Left lung (tissue), 10 donors: ENCODE results near the gene ITGA5. TPM values are rescaled to one million over a fixed set of nuclear protein-coding genes. Genes with fewer than 3 reads are reported as not detected.

Source experiments
- ATAC-seq: fragments of 200-7000 bp; cut with Tn5 transposase; one replicate; pipeline ENCODE4 v1.9.1; 2020; ENCODE audit warnings: moderate library complexity
- DNase-seq, 4 donors: peaks; one replicate each; pipeline ENCODE4 v3.0.0-alpha.2; 2013 to 2020
- H3K27ac ChIP-seq, 2 donors: fragments of 200-600 bp; sonication (generic) in 1 of 2; one replicate each; pipeline versions ENCODE4 v1.5.0 to v1.8.0; 2020 to 2021
- H3K27me3 ChIP-seq, 2 donors: fragments of 200-600 bp; sonication (generic) in 1 of 2; one replicate each; pipeline versions ENCODE4 v1.5.0 to v1.8.0; 2020 to 2021
- H3K36me3 ChIP-seq, 2 donors: fragments of 200-600 bp; sonication (generic) in 1 of 2; one replicate each; pipeline versions ENCODE4 v1.5.0 to v1.8.0; 2020 to 2021
- H3K4me1 ChIP-seq, 2 donors: fragments of 200-600 bp; one replicate each; pipeline ENCODE4 v1.8.0; 2021
- H3K4me3 ChIP-seq, 2 donors: fragments of 200-600 bp; sonication (generic) in 1 of 2; one replicate each; pipeline versions ENCODE4 v1.5.0 to v1.8.0; 2020 to 2021; ENCODE audit warnings: mild to moderate bottlenecking in 1 of 2
- H3K9me3 ChIP-seq, 2 donors: fragments of 200-600 bp; sonication (generic) in 1 of 2; one replicate each; pipeline versions ENCODE4 v1.5.0 to v1.8.0; 2020 to 2021
- CTCF ChIP-seq, 2 donors: fragments of 200-600 bp; sonication (generic) in 1 of 2; IDR thresholded peaks; one replicate each; pipeline versions ENCODE4 v1.5.0 to v1.8.0; 2021; ENCODE audit warnings: antibody characterized with exemption in 2 of 2
- intact Hi-C, 2 donors: fragments of 100-400 bp; cut with DNase I; formaldehyde crosslinking; loops; one replicate each; pipeline versions ENCODE4 v1.11.2 to v1.14.2; 2022
- polyA plus RNA-seq, 6 donors: library from polyadenylated mRNA; unstranded; fragments of 120-200 nt; gene quantifications; one replicate each; pipeline ENCODE4 v1.2.1, GENCODE V29; 2013; ENCODE audit not compliant: insufficient read length in 6 of 6
- total RNA-seq, 2 donors: library from RNA; stranded (reverse); fragmentation: NEBNext Ultra II Directional; extraction: Animal tissue kit (Norgen Biotek cat#: 25700); gene quantifications; one replicate each; pipeline ENCODE4 v1.2.1, GENCODE V29; 2021
- donor health status: DM: no; HTN: yes; CAD: no.
- donor health status: DM: no; HTN: no; CAD: no.

The ITGA5 gene
- total and polyA plus RNA-seq, 8 donors: 56.1 to 142 (median 73.5) TPM

GRCh38 chr12:54412786-54413185 lies 6.3 kb downstream of the ITGA5 start:
- H3K4me1 ChIP-seq: peaks cover 12 to 96% of the 10 kb centered on the region in 2 donors
- no peak for DNase-seq
- H3K27ac ChIP-seq: peak overlapping the region; percentile 73 to 87
- intact Hi-C loops: no loop called here
- no peak for ATAC-seq
- peaks cover 0 to 33% of the 10 kb centered on the region in 2 donors for H3K36me3 ChIP-seq
- no peak for TF ChIP-seq CTCF (IDR thresholded peaks at IDR 0.05)
- no peaks in the 10 kb centered on the region for H3K9me3 ChIP-seq
- H3K27me3 ChIP-seq: no peaks in the 10 kb centered on the region
- peak overlapping the region in 1 of 2 donors; percentile 82 for H3K4me3 ChIP-seq

DNA sequence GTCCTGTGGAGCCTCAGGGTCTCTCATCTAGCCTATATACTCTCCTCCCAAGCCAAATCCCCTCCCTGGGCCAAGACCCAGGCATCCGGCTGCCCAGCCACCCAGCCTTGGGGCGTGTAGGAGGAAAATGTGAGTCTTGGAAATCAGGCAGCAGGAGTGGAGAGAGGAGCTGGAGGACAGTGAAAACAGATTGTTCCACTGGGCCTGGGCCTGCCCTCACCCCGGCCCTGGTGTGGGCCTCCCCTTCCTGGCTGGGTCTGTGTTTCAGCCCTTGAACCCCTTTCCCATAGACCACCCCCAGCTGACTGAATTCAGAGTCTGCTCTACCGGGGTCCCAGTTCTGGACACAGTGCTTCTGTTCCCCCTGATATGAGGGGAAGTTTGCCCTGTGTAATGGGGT lies 6.7 kb downstream of the ITGA5 start:
- H3K27ac ChIP-seq: peak overlapping the region; percentile 73 to 87
- no peak for DNase-seq
- intact Hi-C loops: no loop called here
- TF ChIP-seq CTCF (IDR thresholded peaks at IDR 0.05): no peak
- no peaks in the 10 kb centered on the region for H3K27me3 ChIP-seq
- H3K36me3 ChIP-seq: peaks cover 2 to 38% of the 10 kb centered on the region in 2 donors
- H3K4me3 ChIP-seq: peak overlapping the region in 1 of 2 donors; percentile 82
- H3K9me3 ChIP-seq: no peaks in the 10 kb centered on the region
- H3K4me1 ChIP-seq: peaks cover 12 to 98% of the 10 kb centered on the region in 2 donors
- no peak for ATAC-seq

DNA sequence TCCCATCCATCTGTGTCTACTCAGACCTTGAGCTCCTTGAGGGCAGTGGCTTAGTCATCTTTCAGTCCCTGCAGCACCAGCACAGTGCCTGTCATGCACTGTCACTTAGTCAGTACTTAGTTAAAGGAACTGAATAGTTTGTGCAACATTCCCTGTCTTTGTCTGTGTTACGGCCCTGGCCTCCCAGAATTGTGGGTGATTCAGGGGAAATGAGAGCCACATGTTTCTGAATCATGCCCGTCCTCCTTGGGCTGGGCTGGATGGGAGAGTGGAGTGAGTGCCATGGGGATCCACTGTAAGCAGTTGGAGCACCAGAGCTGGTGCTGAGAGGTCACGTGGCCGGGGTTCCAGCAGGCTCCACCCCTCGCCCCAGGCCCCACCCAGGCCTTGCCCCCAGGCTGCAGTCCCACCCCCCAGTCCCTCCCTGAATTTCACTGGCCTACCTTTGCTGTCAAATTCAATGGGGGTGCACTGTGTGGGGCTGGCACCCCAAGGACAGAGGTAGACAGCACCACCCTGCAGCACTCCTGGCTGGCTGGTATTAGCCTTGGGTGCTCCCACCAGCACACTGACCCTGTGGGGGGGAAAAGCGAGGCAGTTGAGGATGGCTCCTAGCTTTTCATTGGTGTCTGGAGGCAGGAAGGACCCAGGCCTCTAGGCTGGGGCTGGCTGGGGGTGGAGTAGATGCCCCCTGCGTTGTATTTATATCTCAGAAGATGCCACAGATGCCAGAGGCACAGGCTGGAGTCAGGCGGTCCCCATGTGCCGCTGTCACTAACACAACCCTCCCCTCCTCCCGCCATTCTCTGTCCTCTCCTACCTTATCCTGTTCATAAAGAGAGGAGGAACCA lies 7.5 kb downstream of the ITGA5 start:
- Histone ChIP-seq H3K36me3 (peaks cover 5 to 45% of the 10 kb centered on the region in 2 donors), H3K4me1 (peaks cover 10 to 98% of the 10 kb centered on the region in 2 donors), H3K4me3 (peak overlapping the region in 1 of 2 donors; percentile 82), H3K9me3 (no peaks in the 10 kb centered on the region), H3K27ac (peak overlapping the region; percentile 73 to 87), H3K27me3 (no peaks in the 10 kb centered on the region)
- no peak for TF ChIP-seq CTCF (IDR thresholded peaks at IDR 0.05)
- intact Hi-C loops: no loop called here
- ATAC-seq: peak; percentile 80
- peak in 2 of 4 donors; percentile 85 to 91 for DNase-seq

DNA sequence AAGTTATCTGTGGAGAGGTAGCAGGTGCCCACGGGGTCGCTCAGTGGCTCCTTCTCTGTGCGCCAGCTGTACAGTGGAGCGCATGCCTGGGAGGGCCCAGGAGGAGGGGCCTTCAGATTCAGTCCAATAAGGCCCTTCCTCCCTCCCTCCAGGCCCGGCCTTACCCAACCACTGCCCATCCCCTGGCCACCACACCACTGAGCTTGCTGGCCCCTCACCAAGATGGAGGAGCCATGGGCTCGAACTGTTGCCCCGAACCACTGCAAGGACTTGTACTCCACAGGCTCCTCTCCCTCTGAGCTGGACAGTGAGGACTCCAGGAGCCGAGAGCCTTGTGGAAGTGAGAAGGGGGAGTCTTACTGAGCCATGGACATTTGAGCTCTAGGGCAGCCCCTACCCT lies 9.8 kb downstream of the ITGA5 start:
- H3K27me3 ChIP-seq: no peaks in the 10 kb centered on the region
- peak overlapping the region in 1 of 2 donors; percentile 28 for H3K27ac ChIP-seq
- no peak overlapping the region for H3K4me3 ChIP-seq
- peaks cover 5 to 69% of the 10 kb centered on the region in 2 donors for H3K36me3 ChIP-seq
- intact Hi-C loops: no loop called here
- ATAC-seq (no peak), DNase-seq (no peak)
- no peaks in the 10 kb centered on the region for H3K9me3 ChIP-seq
- H3K4me1 ChIP-seq: peaks cover 0 to 84% of the 10 kb centered on the region in 2 donors
- TF ChIP-seq CTCF (IDR thresholded peaks at IDR 0.05): no peak

GRCh38 chr12:54407183-54407905 lies 11.7 kb downstream of the ITGA5 start:
- intact Hi-C loops: no loop called here
- peak; percentile 17 for ATAC-seq
- no peaks in the 10 kb centered on the region for H3K27me3 ChIP-seq
- no peak for TF ChIP-seq CTCF (IDR thresholded peaks at IDR 0.05)
- peak overlapping the region; percentile 13 to 45 for H3K27ac ChIP-seq
- no peak for DNase-seq
- peaks cover 5 to 88% of the 10 kb centered on the region in 2 donors for H3K36me3 ChIP-seq
- H3K4me1 ChIP-seq: peaks cover 0 to 65% of the 10 kb centered on the region in 2 donors
- H3K9me3 ChIP-seq: no peaks in the 10 kb centered on the region
- no peak overlapping the region for H3K4me3 ChIP-seq
